ENCODE data around the gene CD22.
"Not testable (repeated sequence)": the region's sequence is repeated elsewhere in the genome, so short reads cannot be mapped to it uniquely, and the experiment has no call there.

Gene CD22

GRCh38 chr19:35357867-35358573 is 29.0 kb downstream of the CD22 start, which contains the start of gene FFAR3:
FFAR3 (plus strand) TSS chr19:35358460; CDS start chr19:35358891, 431 bp downstream.
- Histone ChIP-seq H3K9me3 (ENCODE audit: control insufficient read depth in 1 of 2, low read length in 2 of 2) (no peaks in the 10 kb centered on the region), H3K9ac (ENCODE audit: low read depth in 1 of 2, low read length in 2 of 2) (no peak within 1 kb of the TSS), H3K27me3 (ENCODE audit: control insufficient read depth in 1 of 2, insufficient read depth in 2 of 2, low read length in 2 of 2) (peaks cover 0 to 3% of the 10 kb centered on the region in 2 donors), H3K4me1 (ENCODE audit: control insufficient read depth in 1 of 2, insufficient read depth in 2 of 2, low read length in 2 of 2) (no peaks in the 10 kb centered on the region), H3K27ac (ENCODE audit: low read depth, low read length) (no peak within 1 kb of the TSS), H3K4me3 (ENCODE audit: low read depth in 1 of 2, low read length in 2 of 2) (no peak within 1 kb of the TSS), H3K36me3 (ENCODE audit: control insufficient read depth in 1 of 2, insufficient read depth in 2 of 2, low read length in 2 of 2) (no peaks in the 10 kb centered on the region)

GRCh38 chr19:35358834-35359233 is 29.8 kb downstream of the CD22 start:
- H3K36me3 ChIP-seq (ENCODE audit: control insufficient read depth in 1 of 2, insufficient read depth in 2 of 2, low read length in 2 of 2); H3K9ac ChIP-seq (ENCODE audit: low read depth in 1 of 2, low read length in 2 of 2); H3K27ac ChIP-seq (ENCODE audit: low read depth, low read length); H3K4me3 ChIP-seq (ENCODE audit: low read depth in 1 of 2, low read length in 2 of 2); H3K27me3 ChIP-seq (ENCODE audit: control insufficient read depth in 1 of 2, insufficient read depth in 2 of 2, low read length in 2 of 2); H3K4me1 ChIP-seq (ENCODE audit: control insufficient read depth in 1 of 2, insufficient read depth in 2 of 2, low read length in 2 of 2); H3K9me3 ChIP-seq (ENCODE audit: control insufficient read depth in 1 of 2, low read length in 2 of 2): not testable (repeated sequence)

GRCh38 chr19:35359395-35359794 is 30.4 kb downstream of the CD22 start:
- H3K9me3 ChIP-seq (ENCODE audit: control insufficient read depth in 1 of 2, low read length in 2 of 2); H3K27me3 ChIP-seq (ENCODE audit: control insufficient read depth in 1 of 2, insufficient read depth in 2 of 2, low read length in 2 of 2); H3K4me1 ChIP-seq (ENCODE audit: control insufficient read depth in 1 of 2, insufficient read depth in 2 of 2, low read length in 2 of 2); H3K36me3 ChIP-seq (ENCODE audit: control insufficient read depth in 1 of 2, insufficient read depth in 2 of 2, low read length in 2 of 2); H3K27ac ChIP-seq (ENCODE audit: low read depth, low read length); H3K4me3 ChIP-seq (ENCODE audit: low read depth in 1 of 2, low read length in 2 of 2); H3K9ac ChIP-seq (ENCODE audit: low read depth in 1 of 2, low read length in 2 of 2): not testable (repeated sequence)

DNA sequence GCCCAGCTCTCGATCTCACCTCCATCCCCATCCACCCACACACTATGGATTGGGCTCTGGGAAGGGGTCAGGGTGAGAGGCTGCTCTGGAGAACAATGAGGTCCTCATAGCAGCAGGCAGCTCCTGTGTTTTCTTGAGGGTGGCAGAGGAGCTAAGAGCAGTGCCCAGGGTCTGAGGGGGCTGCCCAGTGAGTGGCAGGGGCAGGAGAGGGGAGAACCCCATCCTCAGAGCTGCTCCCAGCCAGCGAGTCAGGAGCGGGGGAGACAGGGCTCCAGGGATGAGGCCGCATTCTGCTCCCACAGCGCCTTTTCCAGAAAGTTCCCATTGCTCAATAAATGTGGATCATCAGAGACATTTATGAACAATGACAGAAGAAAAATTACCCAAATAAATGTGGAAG is 31.1 kb downstream of the CD22 start:
- not testable (repeated sequence) for H3K4me3 ChIP-seq (ENCODE audit: low read depth in 1 of 2, low read length in 2 of 2); H3K27me3 ChIP-seq (ENCODE audit: control insufficient read depth in 1 of 2, insufficient read depth in 2 of 2, low read length in 2 of 2); H3K27ac ChIP-seq (ENCODE audit: low read depth, low read length); H3K36me3 ChIP-seq (ENCODE audit: control insufficient read depth in 1 of 2, insufficient read depth in 2 of 2, low read length in 2 of 2); H3K4me1 ChIP-seq (ENCODE audit: control insufficient read depth in 1 of 2, insufficient read depth in 2 of 2, low read length in 2 of 2); H3K9ac ChIP-seq (ENCODE audit: low read depth in 1 of 2, low read length in 2 of 2); H3K9me3 ChIP-seq (ENCODE audit: control insufficient read depth in 1 of 2, low read length in 2 of 2)

DNA sequence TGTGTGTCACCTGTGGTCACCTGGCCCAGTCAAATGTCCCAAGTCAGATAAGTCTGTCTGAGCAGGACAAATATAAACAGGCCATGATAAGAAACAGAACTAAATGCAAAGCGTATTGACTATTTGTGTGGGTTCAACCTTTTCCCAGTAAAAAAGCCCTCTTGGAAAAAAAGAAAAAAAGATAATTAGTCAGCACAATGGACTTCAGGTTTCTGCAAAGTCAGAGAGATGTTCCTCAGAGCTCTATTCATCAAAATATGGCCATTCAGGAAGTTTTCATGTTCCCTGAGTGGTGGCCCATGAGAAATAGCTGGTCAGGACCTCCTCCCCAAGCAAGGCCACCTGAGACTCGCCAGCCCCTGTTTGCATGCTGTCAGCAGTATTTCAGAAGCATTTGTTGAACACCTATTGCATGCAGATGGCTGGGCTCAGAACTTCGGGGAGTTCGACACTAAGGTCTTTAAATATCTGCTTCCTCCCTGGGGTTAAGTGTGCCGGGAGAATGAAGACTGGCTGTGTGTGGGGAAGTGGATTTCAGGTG is 32.0 kb downstream of the CD22 start:
- no peaks in the 10 kb centered on the region for H3K4me1 ChIP-seq (ENCODE audit: control insufficient read depth in 1 of 2, insufficient read depth in 2 of 2, low read length in 2 of 2)
- no peaks in the 10 kb centered on the region for H3K9me3 ChIP-seq (ENCODE audit: control insufficient read depth in 1 of 2, low read length in 2 of 2)
- no peak overlapping the region for H3K9ac ChIP-seq (ENCODE audit: low read depth in 1 of 2, low read length in 2 of 2)
- H3K36me3 ChIP-seq (ENCODE audit: control insufficient read depth in 1 of 2, insufficient read depth in 2 of 2, low read length in 2 of 2), result no peaks in the 10 kb centered on the region
- no peak overlapping the region for H3K27ac ChIP-seq (ENCODE audit: low read depth, low read length)
- H3K4me3 ChIP-seq (ENCODE audit: low read depth in 1 of 2, low read length in 2 of 2), result no peak overlapping the region
- no peaks in the 10 kb centered on the region for H3K27me3 ChIP-seq (ENCODE audit: control insufficient read depth in 1 of 2, insufficient read depth in 2 of 2, low read length in 2 of 2)

DNA sequence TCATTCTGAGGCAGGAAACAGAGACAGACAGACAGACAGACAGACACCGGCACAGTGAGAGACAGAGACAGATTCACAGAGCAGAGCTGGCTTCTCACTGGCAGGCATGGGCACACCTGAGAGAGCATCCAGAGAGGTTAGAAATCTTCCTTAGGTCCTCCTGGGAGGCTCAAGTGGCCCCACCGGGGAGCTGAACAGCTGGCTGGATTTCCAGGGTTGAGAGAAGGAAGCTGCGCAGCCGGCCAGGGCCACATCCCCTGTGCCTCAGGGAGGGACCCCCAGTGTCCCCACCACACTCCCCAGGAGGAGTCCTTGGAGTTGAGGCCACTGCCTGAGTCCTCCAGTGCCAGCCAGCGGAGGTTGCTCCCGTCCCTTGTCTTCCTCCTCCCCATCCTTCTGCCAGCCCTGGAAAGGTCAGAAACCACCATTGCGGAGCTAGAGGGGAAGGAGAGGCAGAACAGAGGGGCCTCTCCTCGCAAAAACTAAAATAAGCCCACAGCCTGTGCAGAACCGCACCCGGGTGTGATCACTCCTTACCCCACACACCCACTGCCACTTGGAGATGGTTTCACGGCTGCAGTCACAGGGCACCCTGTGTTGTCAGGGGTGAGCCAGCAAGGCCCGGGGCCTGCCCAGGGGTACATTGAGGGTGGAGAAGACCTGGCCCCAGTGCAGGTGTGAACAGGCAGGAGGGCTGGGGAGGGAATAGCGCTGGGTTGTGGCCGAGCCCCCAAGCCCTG is 33.4 kb downstream of the CD22 start:
- no peak overlapping the region for H3K9ac ChIP-seq (ENCODE audit: low read depth in 1 of 2, low read length in 2 of 2)
- no peak overlapping the region for H3K27ac ChIP-seq (ENCODE audit: low read depth, low read length)
- no peaks in the 10 kb centered on the region for H3K9me3 ChIP-seq (ENCODE audit: control insufficient read depth in 1 of 2, low read length in 2 of 2)
- H3K27me3 ChIP-seq (ENCODE audit: control insufficient read depth in 1 of 2, insufficient read depth in 2 of 2, low read length in 2 of 2), result no peaks in the 10 kb centered on the region
- no peaks in the 10 kb centered on the region for H3K4me1 ChIP-seq (ENCODE audit: control insufficient read depth in 1 of 2, insufficient read depth in 2 of 2, low read length in 2 of 2)
- H3K4me3 ChIP-seq (ENCODE audit: low read depth in 1 of 2, low read length in 2 of 2), result no peak overlapping the region
- no peaks in the 10 kb centered on the region for H3K36me3 ChIP-seq (ENCODE audit: control insufficient read depth in 1 of 2, insufficient read depth in 2 of 2, low read length in 2 of 2)

DNA sequence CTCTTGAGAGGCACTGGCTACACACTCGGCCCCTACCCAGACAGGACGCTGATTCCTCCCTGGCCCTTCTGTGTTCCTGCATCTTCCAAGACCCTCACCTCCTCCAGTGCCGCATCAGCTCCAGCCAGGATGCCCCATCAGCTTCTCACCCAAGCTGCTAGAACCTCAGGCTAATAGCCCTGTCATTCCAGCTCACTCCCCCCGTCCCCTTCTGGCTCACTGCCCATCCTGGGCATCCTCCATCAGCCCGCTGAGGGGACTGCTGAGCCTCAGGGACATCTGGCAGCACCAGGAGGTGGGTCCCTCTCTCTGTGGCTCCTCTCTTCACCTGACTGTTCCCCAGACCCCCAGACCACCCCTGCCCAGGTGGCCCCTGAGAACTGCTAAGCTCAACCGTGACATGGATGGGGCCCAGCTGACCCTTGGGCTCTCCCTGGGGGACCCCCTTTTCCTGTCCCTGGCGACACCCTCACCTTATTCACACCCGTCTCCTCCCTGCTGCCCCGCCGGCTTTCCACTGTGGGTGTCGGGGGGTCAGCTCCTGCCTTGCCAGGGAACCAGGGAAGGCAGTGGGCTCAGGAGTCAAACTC is 34.1 kb downstream of the CD22 start:
- Histone ChIP-seq H3K27me3 (ENCODE audit: control insufficient read depth in 1 of 2, insufficient read depth in 2 of 2, low read length in 2 of 2) (no peaks in the 10 kb centered on the region), H3K27ac (ENCODE audit: low read depth, low read length) (no peak overlapping the region), H3K36me3 (ENCODE audit: control insufficient read depth in 1 of 2, insufficient read depth in 2 of 2, low read length in 2 of 2) (no peaks in the 10 kb centered on the region), H3K4me3 (ENCODE audit: low read depth in 1 of 2, low read length in 2 of 2) (no peak overlapping the region), H3K9ac (ENCODE audit: low read depth in 1 of 2, low read length in 2 of 2) (no peak overlapping the region), H3K9me3 (ENCODE audit: control insufficient read depth in 1 of 2, low read length in 2 of 2) (no peaks in the 10 kb centered on the region), H3K4me1 (ENCODE audit: control insufficient read depth in 1 of 2, insufficient read depth in 2 of 2, low read length in 2 of 2) (no peaks in the 10 kb centered on the region)

DNA sequence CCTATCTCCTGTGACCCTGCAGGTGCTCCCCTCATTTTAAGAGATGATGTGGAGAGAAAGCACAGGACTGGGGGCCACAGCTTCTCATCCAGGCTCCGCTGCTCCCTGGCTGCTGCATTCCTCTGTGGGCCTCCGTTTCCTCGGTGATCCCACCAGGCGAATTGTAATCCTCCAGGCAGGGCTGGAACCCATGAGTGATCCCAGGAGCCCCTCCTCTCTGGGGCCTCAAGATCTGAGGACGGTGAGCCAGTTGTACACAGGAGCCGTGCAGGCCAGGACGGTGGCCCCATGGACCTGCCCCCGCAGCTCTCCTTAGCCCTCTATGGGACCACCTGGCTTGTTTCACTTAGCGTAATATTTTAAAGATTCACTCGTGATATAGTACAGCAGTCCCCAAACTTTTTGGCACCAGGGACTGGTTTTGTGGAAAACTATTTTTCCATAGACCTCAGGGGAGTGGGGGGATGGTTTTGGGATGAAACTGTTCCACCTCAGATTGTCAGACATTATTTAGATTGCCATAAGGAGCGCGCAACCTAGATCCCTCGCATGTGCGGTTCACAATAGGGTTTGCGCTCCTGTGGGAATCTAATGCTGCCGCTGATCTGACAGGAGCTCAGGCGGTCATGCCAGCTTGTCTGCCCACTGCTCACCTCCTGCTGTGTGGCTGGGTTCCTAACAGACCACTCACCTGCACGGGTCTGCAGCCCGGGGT is 34.9 kb downstream of the CD22 start:
- H3K27me3 ChIP-seq (ENCODE audit: control insufficient read depth in 1 of 2, insufficient read depth in 2 of 2, low read length in 2 of 2), result no peaks in the 10 kb centered on the region

GRCh38 chr19:35365303-35365702 is 36.3 kb downstream of the CD22 start:
- H3K4me1 ChIP-seq (ENCODE audit: control insufficient read depth in 1 of 2, insufficient read depth in 2 of 2, low read length in 2 of 2), result no peaks in the 10 kb centered on the region
- no peak overlapping the region for H3K27ac ChIP-seq (ENCODE audit: low read depth, low read length)
- no peak overlapping the region for H3K9ac ChIP-seq (ENCODE audit: low read depth in 1 of 2, low read length in 2 of 2)
- no peaks in the 10 kb centered on the region for H3K36me3 ChIP-seq (ENCODE audit: control insufficient read depth in 1 of 2, insufficient read depth in 2 of 2, low read length in 2 of 2)
- H3K27me3 ChIP-seq (ENCODE audit: control insufficient read depth in 1 of 2, insufficient read depth in 2 of 2, low read length in 2 of 2), result no peaks in the 10 kb centered on the region
- H3K9me3 ChIP-seq (ENCODE audit: control insufficient read depth in 1 of 2, low read length in 2 of 2), result no peaks in the 10 kb centered on the region
- no peak overlapping the region for H3K4me3 ChIP-seq (ENCODE audit: low read depth in 1 of 2, low read length in 2 of 2)

More for the DNA sequence above, 34.9 kb downstream of the CD22 start:
- Histone ChIP-seq H3K36me3 (ENCODE audit: control insufficient read depth in 1 of 2, insufficient read depth in 2 of 2, low read length in 2 of 2) (no peaks in the 10 kb centered on the region), H3K9ac (ENCODE audit: low read depth in 1 of 2, low read length in 2 of 2) (no peak overlapping the region), H3K9me3 (ENCODE audit: control insufficient read depth in 1 of 2, low read length in 2 of 2) (no peaks in the 10 kb centered on the region), H3K27ac (ENCODE audit: low read depth, low read length) (no peak overlapping the region), H3K4me3 (ENCODE audit: low read depth in 1 of 2, low read length in 2 of 2) (no peak overlapping the region), H3K4me1 (ENCODE audit: control insufficient read depth in 1 of 2, insufficient read depth in 2 of 2, low read length in 2 of 2) (no peaks in the 10 kb centered on the region)

GRCh38 chr19:35368378-35368777 is 39.4 kb downstream of the CD22 start:
- Histone ChIP-seq H3K4me3 (ENCODE audit: low read depth in 1 of 2, low read length in 2 of 2) (no peak overlapping the region), H3K36me3 (ENCODE audit: control insufficient read depth in 1 of 2, insufficient read depth in 2 of 2, low read length in 2 of 2) (no peaks in the 10 kb centered on the region), H3K4me1 (ENCODE audit: control insufficient read depth in 1 of 2, insufficient read depth in 2 of 2, low read length in 2 of 2) (no peaks in the 10 kb centered on the region), H3K9ac (ENCODE audit: low read depth in 1 of 2, low read length in 2 of 2) (no peak overlapping the region), H3K27me3 (ENCODE audit: control insufficient read depth in 1 of 2, insufficient read depth in 2 of 2, low read length in 2 of 2) (no peaks in the 10 kb centered on the region), H3K27ac (ENCODE audit: low read depth, low read length) (no peak overlapping the region), H3K9me3 (ENCODE audit: control insufficient read depth in 1 of 2, low read length in 2 of 2) (no peaks in the 10 kb centered on the region)

All from duodenal mucosa (tissue), 2 donors.